HG03064 (cell line): ENCODE data around the gene RNASEH2B.

Source experiments
- ATAC-seq: cut with Tn5 transposase; IDR thresholded peaks from one replicate; pipeline ENCODE4 v1.9.1; 2021; ENCODE audit warnings: low read depth; ENCODE audit not compliant: unreplicated experiment

The RNASEH2B gene

GRCh38 chr13:50934735-50935435, 25.3 kb downstream of the RNASEH2B start:
- ATAC-seq = no peak

- ATAC-seq = no peak
These were observed 27.1 kb downstream of the RNASEH2B start for GRCh38 chr13:50936679-50937078.

- no peak for ATAC-seq
These were observed 30.9 kb downstream of the RNASEH2B start for GRCh38 chr13:50940509-50940908.

- ATAC-seq = no peak
These were observed 31.6 kb downstream of the RNASEH2B start for GRCh38 chr13:50941146-50941545.

- no peak for ATAC-seq
These were observed 33.2 kb downstream of the RNASEH2B start for GRCh38 chr13:50942630-50943311.

GRCh38 chr13:50945669-50946068, 36.1 kb downstream of the RNASEH2B start:
- no peak for ATAC-seq

- no peak for ATAC-seq
These were observed 39.0 kb downstream of the RNASEH2B start for GRCh38 chr13:50948601-50949000.

GRCh38 chr13:50950849-50951248, 41.3 kb downstream of the RNASEH2B start:
- ATAC-seq = no peak

GRCh38 chr13:50951366-50951765, 41.8 kb downstream of the RNASEH2B start:
- ATAC-seq = no peak

- ATAC-seq = no peak
These were observed 45.6 kb downstream of the RNASEH2B start for GRCh38 chr13:50955241-50955640.

GRCh38 chr13:50955798-50956197, 46.2 kb downstream of the RNASEH2B start:
- no peak for ATAC-seq

GRCh38 chr13:50957620-50958019, 48.0 kb downstream of the RNASEH2B start:
- ATAC-seq = no peak

GRCh38 chr13:50969691-50970090, 60.1 kb downstream of the RNASEH2B start:
- ATAC-seq = no peak

- no peak for ATAC-seq
These were observed 61.4 kb downstream of the RNASEH2B start for GRCh38 chr13:50970956-50971355.

GRCh38 chr13:50974268-50974667, 64.7 kb downstream of the RNASEH2B start:
- ATAC-seq = no peak

- ATAC-seq = no peak
These were observed 69.6 kb downstream of the RNASEH2B start for GRCh38 chr13:50979187-50979586.

GRCh38 chr13:50981686-50982085, 72.1 kb downstream of the RNASEH2B start:
- no peak for ATAC-seq

GRCh38 chr13:50989476-50989875, 79.9 kb downstream of the RNASEH2B start:
- no peak for ATAC-seq

GRCh38 chr13:50990065-50990817, 80.7 kb downstream of the RNASEH2B start:
- no peak for ATAC-seq

- no peak for ATAC-seq
These were observed 81.4 kb downstream of the RNASEH2B start for GRCh38 chr13:50990818-50991506.
